Measurements from ENCODE around the gene UBXN4.
"Not testable (repeated sequence)": the region's sequence is repeated elsewhere in the genome, so short reads cannot be mapped to it uniquely, and the experiment has no call there.

The UBXN4 gene

DNA sequence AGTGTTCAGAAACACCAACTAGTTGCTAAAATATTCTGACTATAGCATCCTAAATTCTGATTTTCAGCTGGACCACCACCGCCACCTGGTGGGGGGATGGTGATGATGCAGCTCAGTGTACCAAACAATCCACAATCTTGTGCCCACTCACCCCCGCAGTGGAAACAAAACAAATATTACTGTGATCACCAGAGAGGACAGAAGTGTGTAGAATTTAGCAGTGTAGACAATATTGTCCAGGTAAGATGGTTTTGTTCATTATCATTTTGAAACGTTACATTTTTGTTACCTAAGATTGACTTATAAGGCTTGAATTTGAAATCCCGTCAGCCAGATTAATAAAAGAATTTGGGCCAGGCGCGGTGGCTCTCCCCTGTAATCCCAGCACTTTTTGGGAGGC, 31.7 kb upstream of the UBXN4 start:
- Histone ChIP-seq H3K36me3 (ENCODE audit: insufficient read depth, insufficient read length, low read length) (peaks cover 16% of the 10 kb centered on the region), H3K27me3 (ENCODE audit: insufficient read depth, insufficient read length) (no peaks in the 10 kb centered on the region), H3K4me1 (ENCODE audit: insufficient read depth, insufficient read length) (no peaks in the 10 kb centered on the region), H3K9ac (ENCODE audit: insufficient read length, low read depth) (peak overlapping the region; percentile 13), H3K4me3 (ENCODE audit: insufficient read length, low read depth) (no peak overlapping the region), H3K9me3 (ENCODE audit: insufficient read depth, low read length) (no peaks in the 10 kb centered on the region)
- TF ChIP-seq ZNF274 (IDR thresholded peaks at IDR 0.05; ENCODE audit: low read depth, low read length), result no peak
- no peak for TF ChIP-seq SUZ12 (IDR thresholded peaks at IDR 0.05; ENCODE audit: extremely low read depth, insufficient read depth, insufficient read length)
- TF ChIP-seq YY1 (IDR thresholded peaks at IDR 0.05; ENCODE audit: insufficient read depth, insufficient read length), result no peak
- DNase-seq (ENCODE audit: low read depth, low spot score), result peak; percentile 8

GRCh38 chr2:135715086-135715485, 26.6 kb upstream of the UBXN4 start:
- not testable (repeated sequence) for H3K27me3 ChIP-seq (ENCODE audit: insufficient read depth, insufficient read length); H3K9ac ChIP-seq (ENCODE audit: insufficient read length, low read depth); H3K4me1 ChIP-seq (ENCODE audit: insufficient read depth, insufficient read length); H3K4me3 ChIP-seq (ENCODE audit: insufficient read length, low read depth); H3K9me3 ChIP-seq (ENCODE audit: insufficient read depth, low read length); DNase-seq (ENCODE audit: low read depth, low spot score)
- peaks cover 44% of the 10 kb centered on the region for H3K36me3 ChIP-seq (ENCODE audit: insufficient read depth, insufficient read length, low read length)

DNA sequence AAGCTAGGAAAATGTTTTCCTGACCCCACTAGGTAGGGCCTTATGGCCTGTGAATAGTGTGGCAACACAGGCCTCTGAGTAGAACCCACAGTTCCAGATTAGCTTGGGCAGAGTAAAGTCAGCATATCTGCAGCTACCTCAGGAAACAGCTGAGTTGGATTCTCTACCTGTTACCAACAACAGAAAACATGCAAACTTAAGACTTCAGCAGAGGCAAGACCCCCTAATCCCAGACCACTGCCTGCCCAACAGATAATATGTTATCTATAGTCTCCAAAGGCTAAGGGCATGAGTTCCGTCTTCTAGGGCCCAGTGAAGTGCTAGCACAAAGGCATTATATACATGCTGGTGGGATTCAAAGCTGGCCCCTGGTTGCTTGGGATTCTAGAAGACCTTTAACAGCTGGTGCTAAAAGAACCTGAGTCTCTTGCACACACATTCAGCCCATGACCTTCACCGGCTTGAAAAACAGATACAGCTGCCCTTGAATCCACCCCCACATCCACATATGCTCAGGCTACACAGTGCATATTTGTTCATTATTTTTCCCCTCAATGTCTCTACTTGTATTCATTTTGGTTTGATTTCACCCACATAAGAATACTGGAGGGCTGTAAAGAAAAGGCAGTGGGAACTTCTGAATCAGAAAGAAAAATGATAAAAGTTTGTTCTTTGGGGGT, 13.5 kb upstream of the UBXN4 start:
- no peak for DNase-seq (ENCODE audit: low read depth, low spot score)
- H3K4me1 ChIP-seq (ENCODE audit: insufficient read depth, insufficient read length), result no peaks in the 10 kb centered on the region
- H3K4me3 ChIP-seq (ENCODE audit: insufficient read length, low read depth), result no peak overlapping the region
- H3K36me3 ChIP-seq (ENCODE audit: insufficient read depth, insufficient read length, low read length), result peaks cover 16% of the 10 kb centered on the region
- no peak for TF ChIP-seq ZNF274 (IDR thresholded peaks at IDR 0.05; ENCODE audit: low read depth, low read length)
- no peak for TF ChIP-seq YY1 (IDR thresholded peaks at IDR 0.05; ENCODE audit: insufficient read depth, insufficient read length)
- TF ChIP-seq SUZ12 (IDR thresholded peaks at IDR 0.05; ENCODE audit: extremely low read depth, insufficient read depth, insufficient read length), result no peak
- H3K27me3 ChIP-seq (ENCODE audit: insufficient read depth, insufficient read length), result no peaks in the 10 kb centered on the region
- no peak overlapping the region for H3K9ac ChIP-seq (ENCODE audit: insufficient read length, low read depth)
- no peaks in the 10 kb centered on the region for H3K9me3 ChIP-seq (ENCODE audit: insufficient read depth, low read length)

DNA sequence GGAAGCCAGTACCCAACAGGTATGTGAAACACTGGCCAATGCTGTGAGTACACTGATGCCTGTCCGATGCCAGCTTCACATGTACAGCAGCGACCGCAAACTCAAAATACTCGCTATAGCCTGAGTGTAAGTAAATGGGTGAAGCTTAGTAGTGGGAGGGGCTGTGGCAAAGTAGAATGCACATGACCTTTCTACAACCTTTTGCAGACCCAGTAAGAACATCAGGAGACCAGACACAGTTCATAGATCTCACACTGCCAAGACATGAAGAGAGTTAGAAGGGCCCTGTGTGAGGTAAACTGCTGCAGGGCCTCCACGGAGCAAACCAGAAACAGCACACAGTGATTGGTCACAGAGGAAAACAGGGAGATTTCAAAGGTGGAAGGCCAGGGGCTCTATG, 9.1 kb upstream of the UBXN4 start:
- no peak overlapping the region for H3K4me3 ChIP-seq (ENCODE audit: insufficient read length, low read depth)
- no peaks in the 10 kb centered on the region for H3K4me1 ChIP-seq (ENCODE audit: insufficient read depth, insufficient read length)
- H3K9ac ChIP-seq (ENCODE audit: insufficient read length, low read depth), result no peak overlapping the region
- no peak for DNase-seq (ENCODE audit: low read depth, low spot score)
- TF ChIP-seq SUZ12 (IDR thresholded peaks at IDR 0.05; ENCODE audit: extremely low read depth, insufficient read depth, insufficient read length), result no peak
- no peak for TF ChIP-seq ZNF274 (IDR thresholded peaks at IDR 0.05; ENCODE audit: low read depth, low read length)
- no peak for TF ChIP-seq YY1 (IDR thresholded peaks at IDR 0.05; ENCODE audit: insufficient read depth, insufficient read length)
- H3K27me3 ChIP-seq (ENCODE audit: insufficient read depth, insufficient read length), result no peaks in the 10 kb centered on the region
- no peaks in the 10 kb centered on the region for H3K9me3 ChIP-seq (ENCODE audit: insufficient read depth, low read length)
- no peaks in the 10 kb centered on the region for H3K36me3 ChIP-seq (ENCODE audit: insufficient read depth, insufficient read length, low read length)

DNA sequence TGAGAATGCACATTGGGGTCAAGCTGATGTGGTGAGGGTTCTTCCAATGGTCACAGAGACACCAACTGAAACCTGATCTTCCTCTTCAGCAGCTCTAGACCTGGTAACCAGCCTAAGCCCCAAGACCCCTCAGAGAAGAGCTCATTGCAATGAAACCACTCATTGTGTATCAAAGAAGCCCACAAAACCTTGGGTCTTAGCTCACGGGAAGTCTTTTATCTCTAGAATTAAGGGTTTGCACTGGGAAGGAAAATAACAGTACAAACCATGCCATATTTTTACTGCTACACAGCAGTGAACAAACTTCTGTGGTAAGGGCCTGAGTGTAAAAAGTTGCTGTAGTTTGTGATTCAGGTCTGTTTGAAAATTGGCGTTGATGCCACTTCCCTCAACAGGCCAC, 8.6 kb upstream of the UBXN4 start:
- no peak overlapping the region for H3K9ac ChIP-seq (ENCODE audit: insufficient read length, low read depth)
- no peaks in the 10 kb centered on the region for H3K36me3 ChIP-seq (ENCODE audit: insufficient read depth, insufficient read length, low read length)
- H3K27me3 ChIP-seq (ENCODE audit: insufficient read depth, insufficient read length), result no peaks in the 10 kb centered on the region
- no peaks in the 10 kb centered on the region for H3K4me1 ChIP-seq (ENCODE audit: insufficient read depth, insufficient read length)
- H3K4me3 ChIP-seq (ENCODE audit: insufficient read length, low read depth), result no peak overlapping the region
- no peak for TF ChIP-seq YY1 (IDR thresholded peaks at IDR 0.05; ENCODE audit: insufficient read depth, insufficient read length)
- H3K9me3 ChIP-seq (ENCODE audit: insufficient read depth, low read length), result no peaks in the 10 kb centered on the region
- no peak for DNase-seq (ENCODE audit: low read depth, low spot score)

GRCh38 chr2:135736546-135736945, 5.1 kb upstream of the UBXN4 start:
- no peak overlapping the region for H3K9ac ChIP-seq (ENCODE audit: insufficient read length, low read depth)
- H3K27me3 ChIP-seq (ENCODE audit: insufficient read depth, insufficient read length), result no peaks in the 10 kb centered on the region
- TF ChIP-seq SUZ12 (IDR thresholded peaks at IDR 0.05; ENCODE audit: extremely low read depth, insufficient read depth, insufficient read length) (no peak), YY1 (IDR thresholded peaks at IDR 0.05; ENCODE audit: insufficient read depth, insufficient read length) (no peak), ZNF274 (IDR thresholded peaks at IDR 0.05; ENCODE audit: low read depth, low read length) (no peak)
- H3K4me1 ChIP-seq (ENCODE audit: insufficient read depth, insufficient read length), result no peaks in the 10 kb centered on the region
- no peaks in the 10 kb centered on the region for H3K36me3 ChIP-seq (ENCODE audit: insufficient read depth, insufficient read length, low read length)
- H3K9me3 ChIP-seq (ENCODE audit: insufficient read depth, low read length), result no peaks in the 10 kb centered on the region
- no peak overlapping the region for H3K4me3 ChIP-seq (ENCODE audit: insufficient read length, low read depth)
- DNase-seq (ENCODE audit: low read depth, low spot score), result no peak

- Histone ChIP-seq H3K4me3 (ENCODE audit: insufficient read length, low read depth) (no peak overlapping the region), H3K27me3 (ENCODE audit: insufficient read depth, insufficient read length) (no peaks in the 10 kb centered on the region), H3K36me3 (ENCODE audit: insufficient read depth, insufficient read length, low read length) (peaks cover 5% of the 10 kb centered on the region), H3K4me1 (ENCODE audit: insufficient read depth, insufficient read length) (no peaks in the 10 kb centered on the region), H3K9ac (ENCODE audit: insufficient read length, low read depth) (no peak overlapping the region), H3K9me3 (ENCODE audit: insufficient read depth, low read length) (no peaks in the 10 kb centered on the region)
- no peak for DNase-seq (ENCODE audit: low read depth, low spot score)
- TF ChIP-seq YY1 (IDR thresholded peaks at IDR 0.05; ENCODE audit: insufficient read depth, insufficient read length), result no peak
- TF ChIP-seq ZNF274 (IDR thresholded peaks at IDR 0.05; ENCODE audit: low read depth, low read length), result no peak
- no peak for TF ChIP-seq SUZ12 (IDR thresholded peaks at IDR 0.05; ENCODE audit: extremely low read depth, insufficient read depth, insufficient read length)
Measured at GRCh38 chr2:135740206-135740605, 1.4 kb upstream of the UBXN4 start.

DNA sequence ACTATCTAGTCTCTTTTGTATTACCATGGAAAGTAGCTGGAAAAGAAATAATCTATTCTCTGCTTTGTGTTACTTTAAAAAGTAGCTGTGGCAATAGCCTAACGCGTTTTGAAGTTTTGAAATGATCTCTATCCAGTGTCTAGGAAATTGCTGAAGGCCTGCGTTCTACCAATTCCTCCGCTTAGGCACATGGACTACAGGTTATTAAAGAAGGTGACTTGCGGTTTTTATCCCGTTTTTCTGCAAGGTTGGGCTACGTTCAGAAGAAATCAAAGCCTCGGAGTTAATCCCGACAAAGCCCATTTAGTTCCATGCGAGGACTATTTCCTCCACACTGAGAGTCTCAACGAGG, 636 bp upstream of the UBXN4 start:
- Histone ChIP-seq H3K9me3 (ENCODE audit: insufficient read depth, low read length) (no peaks in the 10 kb centered on the region), H3K9ac (ENCODE audit: insufficient read length, low read depth) (no peak overlapping the region), H3K4me1 (ENCODE audit: insufficient read depth, insufficient read length) (no peaks in the 10 kb centered on the region), H3K27me3 (ENCODE audit: insufficient read depth, insufficient read length) (no peaks in the 10 kb centered on the region), H3K4me3 (ENCODE audit: insufficient read length, low read depth) (no peak overlapping the region), H3K36me3 (ENCODE audit: insufficient read depth, insufficient read length, low read length) (peaks cover 12% of the 10 kb centered on the region)
- DNase-seq (ENCODE audit: low read depth, low spot score), result no peak
- TF ChIP-seq SUZ12 (IDR thresholded peaks at IDR 0.05; ENCODE audit: extremely low read depth, insufficient read depth, insufficient read length), result no peak
- TF ChIP-seq YY1 (IDR thresholded peaks at IDR 0.05; ENCODE audit: insufficient read depth, insufficient read length), result no peak
- no peak for TF ChIP-seq ZNF274 (IDR thresholded peaks at IDR 0.05; ENCODE audit: low read depth, low read length)

Measured in NT2/D1 (cell line).